ENCODE measurements around the gene MIF. TPM values are rescaled to one million over a fixed set of nuclear protein-coding genes. Genes with fewer than 3 reads are reported as not detected.
"Not testable (repeated sequence)": the region's sequence is repeated elsewhere in the genome, so short reads cannot be mapped to it uniquely, and the experiment has no call there.

The MIF gene
- total RNA-seq, 1 experiment from 2014 or later, result 1,068 TPM

GRCh38 chr22:23906641-23907040 lies 12.5 kb downstream of the MIF start:
- H3K18ac ChIP-seq (ENCODE audit: insufficient read length, low read depth, low read length), result no peak overlapping the region
- Mint-ChIP-seq H3K27ac (no peak overlapping the region; a peak in 1 of 7 replicates), H3K9me3 (peaks cover 0 to 3% of the 10 kb centered on the region in 2 experiments; a peak in 2 of 5 replicates), H3K27me3 (ENCODE audit: low read depth) (peaks cover 9% of the 10 kb centered on the region; the same call in 1 of the 2 replicates), H3K4me3 (no peak overlapping the region), H3K4me1 (peaks cover 43 to 48% of the 10 kb centered on the region in 2 experiments), H3K36me3 (ENCODE audit: insufficient read depth in 1 of 3, low read depth in 3 of 3) (peaks cover 5 to 8% (median 5%) of the 10 kb centered on the region in 3 experiments; a peak in 6 of 7 replicates)
- no peak overlapping the region for H2BK20ac ChIP-seq (ENCODE audit: low read depth, low read length, poor library complexity, severe bottlenecking)
- H3K27me3 ChIP-seq (ENCODE audit: insufficient read depth, low read length), result no peaks in the 10 kb centered on the region
- no peaks in the 10 kb centered on the region for H3K23me2 ChIP-seq (ENCODE audit: insufficient read length, low read depth, low read length, poor library complexity, severe bottlenecking)
- no peak overlapping the region for H3K27ac ChIP-seq (ENCODE audit: insufficient read length, low read depth, low read length)
- no peak overlapping the region for H4K8ac ChIP-seq (replicated peaks; ENCODE audit: insufficient read length, low read depth, low read length)
- H3K9me3 ChIP-seq (ENCODE audit: control insufficient read depth, low read depth, low read length), result no peaks in the 10 kb centered on the region
- no peak overlapping the region for H3K9ac ChIP-seq (ENCODE audit: extremely low read depth, insufficient read length, low read length)
- no peak overlapping the region for H4K5ac ChIP-seq (ENCODE audit: insufficient read length, low read depth, low read length)
- H2BK12ac ChIP-seq (ENCODE audit: insufficient read length, low read depth, low read length), result no peak overlapping the region
- no peak overlapping the region for H2AFZ ChIP-seq (ENCODE audit: low read length)
- no peak overlapping the region for H3K23ac ChIP-seq (ENCODE audit: insufficient read length, low read depth, low read length)
- no peaks in the 10 kb centered on the region for H4K20me1 ChIP-seq (ENCODE audit: control insufficient read depth, insufficient read depth, insufficient read length)
- no peak overlapping the region for H3K56ac ChIP-seq (ENCODE audit: insufficient read length, low read depth, low read length)
- no peak overlapping the region for H3K14ac ChIP-seq (ENCODE audit: insufficient read depth, low read length)
- no peak overlapping the region for H2BK120ac ChIP-seq (ENCODE audit: low read depth, low read length, poor library complexity, severe bottlenecking)
- H3K4ac ChIP-seq (ENCODE audit: low read depth, low read length), result no peak overlapping the region
- no peak overlapping the region for H2AK5ac ChIP-seq (ENCODE audit: insufficient read length, low read length)
- TF ChIP-seq CTCF (conservative IDR thresholded peaks at IDR 0.05), result no peak
- no peaks in the 10 kb centered on the region for H3K79me2 ChIP-seq (ENCODE audit: insufficient read depth, low read length)
- no peak overlapping the region for H4K91ac ChIP-seq (ENCODE audit: insufficient read length, low read depth, low read length)
- no CpG with 5 or more reads among the region's 4 CpGs for WGBS (ENCODE audit: extremely low coverage, insufficient read length, low lambda C conversion rate)
- H3K4me1 ChIP-seq (ENCODE audit: insufficient read depth, low read length), result 0 out of 2 replicates have a peak, but pooled peaks cover 3% of the 10 kb centered on the region
- no peak overlapping the region for H3K4me2 ChIP-seq (ENCODE audit: insufficient read depth, insufficient read length, low read length)
- no peak overlapping the region for H2BK5ac ChIP-seq (ENCODE audit: insufficient read length, low read length)
- H2BK15ac ChIP-seq (ENCODE audit: low read depth, low read length), result no peak overlapping the region
- DNase-seq, result no peak
- H3T11ph ChIP-seq (ENCODE audit: low read length), result no peak overlapping the region
- no peaks in the 10 kb centered on the region for H3K79me1 ChIP-seq (ENCODE audit: insufficient read depth, low read depth, low read length, poor library complexity, severe bottlenecking)

GRCh38 chr22:23907423-23907822 lies 13.2 kb downstream of the MIF start:
- not testable (repeated sequence) for H3K27me3 Mint-ChIP-seq (ENCODE audit: low read depth); H3K56ac ChIP-seq (ENCODE audit: insufficient read length, low read depth, low read length); H3K4me1 ChIP-seq (ENCODE audit: insufficient read depth, low read length); H3K23ac ChIP-seq (ENCODE audit: insufficient read length, low read depth, low read length); H4K20me1 ChIP-seq (ENCODE audit: control insufficient read depth, insufficient read depth, insufficient read length); H2BK5ac ChIP-seq (ENCODE audit: insufficient read length, low read length); H3K23me2 ChIP-seq (ENCODE audit: insufficient read length, low read depth, low read length, poor library complexity, severe bottlenecking); H3K9me3 Mint-ChIP-seq; H3K4me3 Mint-ChIP-seq; H2BK15ac ChIP-seq (ENCODE audit: low read depth, low read length); H2BK120ac ChIP-seq (ENCODE audit: low read depth, low read length, poor library complexity, severe bottlenecking); H4K8ac ChIP-seq (replicated peaks; ENCODE audit: insufficient read length, low read depth, low read length); H3K79me2 ChIP-seq (ENCODE audit: insufficient read depth, low read length); H3K14ac ChIP-seq (ENCODE audit: insufficient read depth, low read length); H2AK5ac ChIP-seq (ENCODE audit: insufficient read length, low read length); H3T11ph ChIP-seq (ENCODE audit: low read length); DNase-seq; H3K27ac ChIP-seq (ENCODE audit: insufficient read length, low read depth, low read length); H3K4ac ChIP-seq (ENCODE audit: low read depth, low read length); H3K9me3 ChIP-seq (ENCODE audit: control insufficient read depth, low read depth, low read length); H4K5ac ChIP-seq (ENCODE audit: insufficient read length, low read depth, low read length); H3K9ac ChIP-seq (ENCODE audit: extremely low read depth, insufficient read length, low read length); H2AFZ ChIP-seq (ENCODE audit: low read length); H3K4me2 ChIP-seq (ENCODE audit: insufficient read depth, insufficient read length, low read length); H2BK12ac ChIP-seq (ENCODE audit: insufficient read length, low read depth, low read length); H3K79me1 ChIP-seq (ENCODE audit: insufficient read depth, low read depth, low read length, poor library complexity, severe bottlenecking); H4K91ac ChIP-seq (ENCODE audit: insufficient read length, low read depth, low read length); H3K18ac ChIP-seq (ENCODE audit: insufficient read length, low read depth, low read length); H2BK20ac ChIP-seq (ENCODE audit: low read depth, low read length, poor library complexity, severe bottlenecking); H3K27me3 ChIP-seq (ENCODE audit: insufficient read depth, low read length)
- H3K27ac Mint-ChIP-seq, result peak overlapping the region in 1 of 3 experiments; percentile 81; a peak in 3 of 7 replicates
- peaks cover 43 to 48% of the 10 kb centered on the region in 2 experiments for H3K4me1 Mint-ChIP-seq
- WGBS (ENCODE audit: extremely low coverage, insufficient read length, low lambda C conversion rate), result no CpG with 5 or more reads among the region's 10 CpGs
- H3K36me3 Mint-ChIP-seq (ENCODE audit: insufficient read depth in 1 of 3, low read depth in 3 of 3), result peaks cover 3 to 11% (median 8%) of the 10 kb centered on the region in 3 experiments; a peak in 6 of 7 replicates
